Hematopoietic multipotent progenitor cell treated with erythropoietin and hydrocortisone succinate and interleukin-3 and kit ligand, for 17 days (in vitro differentiated cells): Measurements from ENCODE around the gene VEPH1.
A peak's percentile ranks its signal among the peaks of the same experiment; 100 is the strongest.

ENCODE experiments used
- DNase-seq: peaks from one replicate; pipeline ENCODE4 v3.0.0-alpha.2; 2015; ENCODE audit warnings: low spot score

Gene VEPH1

DNA sequence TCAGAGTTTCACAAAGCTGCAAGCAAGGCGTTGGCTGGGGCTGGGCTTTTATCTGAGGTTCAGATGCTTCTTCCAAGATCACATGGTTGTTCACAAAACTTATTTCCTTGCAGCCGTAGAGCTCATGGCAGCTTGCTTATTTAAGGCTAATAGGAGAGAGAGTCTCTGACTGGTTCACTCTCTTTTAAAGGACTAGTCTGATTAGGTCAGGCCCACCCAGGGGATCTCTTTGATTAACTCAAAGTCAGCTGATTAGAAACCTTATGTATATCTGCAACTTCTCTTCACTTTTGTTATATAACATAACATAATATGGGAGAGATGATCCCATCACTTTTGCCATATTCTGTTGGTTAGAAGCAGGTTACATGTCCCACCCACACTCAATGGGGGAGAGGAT lies 243.4 kb downstream of the VEPH1 start:
- DNase-seq: no peak

DNA sequence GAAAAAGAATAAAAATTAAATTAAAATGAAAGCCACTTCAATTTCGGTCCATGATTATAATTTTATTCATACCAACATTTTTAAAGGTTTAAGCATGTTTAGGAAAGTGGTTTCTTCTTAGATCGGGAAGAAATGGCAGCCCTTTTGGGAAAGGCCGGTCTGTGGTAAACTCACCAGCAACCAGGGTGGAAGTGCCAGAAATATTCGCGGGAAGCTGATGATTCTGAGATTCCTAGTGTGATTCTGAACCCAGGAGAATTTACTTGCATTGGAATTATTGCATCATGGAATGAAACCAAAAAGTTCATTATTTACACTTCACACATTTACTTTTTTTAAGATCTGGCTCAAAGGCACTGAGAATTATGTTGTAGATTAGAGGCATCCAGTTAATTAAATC lies 246.1 kb downstream of the VEPH1 start:
- DNase-seq: no peak

DNA sequence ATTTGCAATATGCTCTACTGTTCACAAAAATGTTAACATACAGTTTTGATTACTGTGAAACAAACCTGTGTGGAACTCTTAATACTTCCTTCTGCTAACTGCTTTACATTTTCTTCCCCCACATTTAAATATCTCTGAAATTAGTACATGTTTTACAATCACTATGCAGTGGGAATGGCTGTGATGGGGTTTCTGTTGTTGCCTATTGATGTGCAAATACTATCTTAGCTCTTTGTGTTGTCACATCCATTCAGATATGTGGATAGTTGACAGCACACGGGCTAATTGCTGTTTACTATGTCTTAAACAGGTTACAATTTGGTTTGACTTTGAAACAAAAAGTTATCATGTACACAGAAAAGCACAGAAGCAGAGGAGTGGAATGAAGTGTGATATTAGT lies 247.4 kb downstream of the VEPH1 start:
- no peak for DNase-seq

DNA sequence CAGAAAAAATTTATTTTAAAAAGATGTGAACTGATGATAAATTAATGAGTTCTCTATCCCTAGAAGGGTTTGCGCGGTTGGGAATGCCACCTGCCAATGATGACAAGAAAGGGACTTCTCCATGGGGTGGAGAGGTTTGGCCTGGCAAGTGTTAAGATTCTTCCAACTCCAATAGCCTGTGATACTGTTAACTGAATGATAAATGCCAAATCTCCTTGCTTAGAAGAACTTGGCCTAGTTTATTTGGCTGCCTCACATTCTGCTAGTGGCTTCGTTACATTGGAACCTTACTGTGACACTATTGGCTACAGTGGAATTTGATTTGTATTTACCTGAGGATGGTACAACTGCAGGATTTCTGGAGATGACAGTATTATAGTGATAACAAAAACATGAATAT lies 251.5 kb downstream of the VEPH1 start:
- no peak for DNase-seq

DNA sequence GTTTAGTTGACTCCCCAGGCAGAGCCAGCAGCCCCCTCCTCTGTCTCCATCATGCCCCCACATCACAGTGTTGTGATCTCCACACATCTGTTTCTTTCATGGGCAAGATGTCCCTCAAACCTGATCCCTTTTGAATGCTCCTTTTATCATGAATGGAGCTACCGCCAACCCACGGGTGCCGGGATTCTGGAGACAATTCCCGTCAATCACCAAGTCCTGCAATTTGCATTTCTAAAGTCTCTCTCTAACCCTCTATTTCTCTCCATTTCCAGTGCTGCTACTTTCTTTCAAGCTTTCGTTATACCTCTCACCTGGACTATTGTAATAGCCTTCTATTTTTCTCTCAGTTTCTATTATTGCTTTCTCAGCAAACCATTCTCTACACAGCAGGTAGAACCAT lies 253.6 kb downstream of the VEPH1 start:
- no peak for DNase-seq

DNA sequence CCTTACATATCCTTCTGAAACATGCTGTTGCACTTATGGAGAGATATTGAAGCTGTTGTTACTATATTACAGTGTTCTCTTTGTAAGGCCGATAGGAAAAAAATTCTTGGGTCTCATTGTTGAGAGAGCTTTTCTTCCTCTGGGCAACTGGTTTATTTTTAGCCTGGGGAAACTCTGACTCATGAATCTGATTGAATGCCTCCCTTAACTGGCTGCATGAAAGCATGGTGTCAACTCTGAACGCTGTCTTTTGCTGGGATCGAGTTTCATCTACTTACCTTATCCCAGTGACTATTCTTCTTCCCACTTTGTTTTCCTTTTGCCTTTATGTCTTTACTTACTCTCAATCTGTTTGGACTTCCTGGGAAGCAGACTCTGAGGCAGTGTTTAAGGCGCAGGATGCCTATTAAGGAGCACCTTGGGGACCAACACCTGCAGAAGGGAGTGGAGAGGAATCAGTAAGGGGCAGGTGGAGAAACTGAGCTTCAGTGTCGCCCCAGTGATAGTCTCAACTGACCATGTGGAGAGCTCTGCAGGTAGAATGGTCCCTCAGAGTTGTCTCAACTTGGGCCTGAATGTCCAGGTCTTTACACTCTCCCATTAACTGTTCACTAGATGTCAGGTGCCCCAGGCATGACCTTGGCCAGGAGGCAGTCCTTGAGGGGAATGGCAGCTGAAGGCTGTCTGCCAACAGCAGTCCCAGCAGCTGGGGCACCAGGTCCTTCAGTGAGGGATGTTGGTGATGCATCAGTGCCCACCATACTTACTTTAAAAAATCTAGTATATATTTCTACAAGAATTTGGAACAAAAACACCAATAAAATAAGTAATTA lies 254.4 kb downstream of the VEPH1 start:
- DNase-seq: no peak

DNA sequence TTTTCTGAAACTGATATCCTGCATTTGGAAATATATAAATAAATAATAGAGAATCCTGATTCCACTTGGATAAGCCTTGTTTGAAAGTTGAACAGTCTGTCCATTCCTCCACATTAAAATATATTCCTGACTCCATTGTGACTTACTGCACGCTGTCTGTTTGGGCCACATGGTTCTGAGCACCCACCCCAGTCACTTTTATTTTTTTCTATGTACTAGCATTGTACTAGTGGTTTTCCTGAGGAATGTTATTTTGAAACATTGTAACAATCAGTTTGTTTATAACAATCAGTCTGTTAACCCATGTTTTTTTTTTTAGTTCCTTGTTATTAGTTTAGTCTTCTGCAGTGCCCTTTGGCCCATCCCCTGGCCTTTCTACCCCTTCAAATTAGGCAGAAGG lies 255.8 kb downstream of the VEPH1 start:
- DNase-seq: no peak

DNA sequence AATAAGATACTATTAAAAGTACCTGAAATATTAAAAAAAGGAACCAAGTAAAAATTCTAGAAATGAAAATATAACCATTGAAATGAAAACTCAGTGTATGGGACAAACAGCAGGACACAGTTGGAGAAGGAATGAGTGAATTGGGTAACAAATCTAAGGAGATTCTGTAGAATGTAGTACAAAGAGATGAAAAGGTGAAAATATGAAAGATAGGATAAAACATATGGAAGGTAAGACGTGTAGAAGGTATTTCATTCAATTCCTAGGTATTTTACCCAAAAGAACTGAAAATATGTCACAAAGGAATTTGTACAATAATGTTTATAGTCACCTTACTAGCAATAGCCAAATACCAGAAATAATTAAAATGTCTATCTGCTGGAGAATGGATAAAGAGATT lies 260.4 kb downstream of the VEPH1 start:
- no peak for DNase-seq

DNA sequence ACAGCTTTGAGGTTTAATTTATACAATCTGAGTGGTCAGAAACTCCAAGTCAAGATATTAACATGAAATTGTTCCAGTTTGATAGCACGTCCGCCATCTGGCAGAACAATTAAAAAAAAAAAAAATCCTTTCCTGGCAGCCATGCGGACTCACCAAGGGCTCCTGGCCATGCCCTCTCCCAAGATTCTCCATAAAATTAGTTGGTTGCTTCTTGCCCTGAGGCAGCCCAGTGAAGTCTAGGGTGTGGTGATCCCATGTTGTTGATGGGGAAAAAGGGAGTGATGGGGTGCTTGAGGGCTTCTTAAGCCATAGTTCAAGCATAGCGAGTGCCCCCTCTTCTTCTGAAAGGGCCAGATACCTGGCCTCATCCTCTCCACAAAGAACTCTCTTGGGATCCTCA lies 261.6 kb downstream of the VEPH1 start:
- DNase-seq: no peak

DNA sequence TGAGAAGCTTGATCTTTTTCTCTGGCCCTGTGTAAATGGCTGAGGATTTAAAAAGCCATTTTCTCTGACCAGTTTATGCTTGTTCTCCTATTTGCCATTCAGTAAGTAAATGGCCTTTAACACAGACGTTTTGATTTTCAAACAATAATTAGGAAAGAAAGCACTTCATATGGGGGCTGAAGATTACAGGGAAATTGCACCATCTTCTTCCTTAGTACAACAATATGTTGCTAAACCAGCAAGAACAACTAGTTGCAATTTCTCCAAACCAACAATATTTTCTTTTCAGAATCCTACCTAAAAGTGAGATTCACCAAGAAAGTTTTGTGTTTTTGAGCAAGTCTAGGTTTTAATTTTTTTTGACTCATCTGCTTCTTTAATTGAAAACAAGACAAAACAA lies 262.8 kb downstream of the VEPH1 start:
- no peak for DNase-seq

DNA sequence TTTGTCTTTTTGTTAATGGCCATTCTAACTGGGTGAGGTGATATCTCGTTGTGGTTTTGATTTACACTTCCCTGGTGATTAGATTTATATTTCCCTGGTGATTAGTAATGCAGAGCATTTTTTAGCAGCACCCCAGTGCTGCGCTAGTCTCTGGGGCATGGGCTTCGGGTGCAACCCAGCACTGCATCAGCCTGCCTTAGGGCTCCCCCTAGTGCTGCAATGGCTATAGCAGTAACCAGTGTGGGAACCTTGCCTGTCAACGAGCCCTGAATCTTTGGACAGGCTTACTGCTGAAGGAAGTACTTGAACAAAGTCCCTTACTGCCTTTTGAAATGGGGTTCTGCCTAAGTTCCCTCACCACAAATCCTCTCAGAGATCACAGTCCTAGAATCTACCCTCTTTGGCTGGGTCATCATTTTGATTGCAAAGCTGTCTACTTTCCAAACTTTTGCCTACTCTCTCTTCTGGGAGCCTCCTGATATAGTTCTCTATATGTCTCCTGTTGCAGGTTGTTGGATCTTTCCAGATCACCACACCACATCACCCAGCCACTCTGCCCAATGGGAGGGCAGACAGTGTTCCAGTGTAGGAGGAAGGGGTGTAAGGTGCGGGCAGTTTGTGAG lies 264.0 kb downstream of the VEPH1 start:
- peak; percentile 48 for DNase-seq

DNA sequence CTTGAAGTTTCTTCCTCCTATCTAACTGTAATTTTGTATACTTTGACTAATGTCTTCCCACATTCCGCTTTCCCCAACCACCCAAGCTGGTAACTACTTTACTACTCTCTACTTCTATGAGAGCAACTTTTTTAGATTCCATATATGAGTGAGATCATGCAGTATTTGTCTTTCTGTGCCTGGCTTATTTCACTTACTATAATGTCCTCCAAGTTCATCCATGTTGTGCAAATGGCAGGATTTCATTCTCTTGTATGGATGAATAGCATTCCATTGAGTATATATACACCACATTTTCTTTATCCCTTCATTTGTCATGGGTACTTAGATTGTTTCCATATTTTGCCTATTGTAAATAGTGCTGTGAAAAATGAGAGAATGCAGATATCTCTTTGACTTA lies 264.8 kb downstream of the VEPH1 start:
- no peak for DNase-seq

DNA sequence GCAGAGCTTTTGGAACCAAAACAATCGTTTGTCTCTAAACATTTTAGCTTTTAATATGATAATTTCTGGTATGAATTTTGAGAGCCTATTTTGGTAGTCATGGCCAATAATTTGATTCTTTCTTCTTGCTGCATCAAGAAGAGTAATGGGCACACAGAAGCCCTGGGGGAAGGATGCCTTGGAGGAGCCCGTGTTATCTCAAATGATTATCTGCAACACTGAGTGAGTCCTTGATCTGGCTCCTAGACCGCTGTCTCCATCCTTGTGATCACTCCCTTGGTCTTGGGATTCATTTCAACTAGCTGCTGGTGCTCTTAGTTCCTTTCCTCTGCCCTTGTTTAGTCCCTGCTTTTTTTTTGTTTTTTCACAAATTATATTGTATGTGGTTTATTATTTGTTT lies 265.3 kb downstream of the VEPH1 start:
- DNase-seq: no peak

DNA sequence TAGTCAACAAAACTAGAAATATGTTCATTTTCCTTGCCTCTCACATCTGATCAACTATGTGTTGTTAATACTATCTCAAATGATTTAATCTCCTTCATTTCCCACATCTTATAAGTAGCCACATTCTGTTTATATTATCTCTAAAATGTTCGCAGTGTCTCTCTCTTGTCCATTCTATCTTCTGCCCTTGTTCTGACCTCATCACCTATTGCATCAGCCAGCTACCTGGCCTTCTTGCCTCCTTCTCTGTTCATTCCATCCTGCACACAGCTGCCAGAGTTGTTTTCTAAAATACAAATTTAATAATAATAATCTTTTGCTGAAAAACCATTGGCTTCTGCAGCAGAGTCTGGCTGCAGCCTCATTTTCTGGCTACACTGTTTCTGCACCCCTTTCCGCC lies 267.9 kb downstream of the VEPH1 start:
- DNase-seq: no peak

DNA sequence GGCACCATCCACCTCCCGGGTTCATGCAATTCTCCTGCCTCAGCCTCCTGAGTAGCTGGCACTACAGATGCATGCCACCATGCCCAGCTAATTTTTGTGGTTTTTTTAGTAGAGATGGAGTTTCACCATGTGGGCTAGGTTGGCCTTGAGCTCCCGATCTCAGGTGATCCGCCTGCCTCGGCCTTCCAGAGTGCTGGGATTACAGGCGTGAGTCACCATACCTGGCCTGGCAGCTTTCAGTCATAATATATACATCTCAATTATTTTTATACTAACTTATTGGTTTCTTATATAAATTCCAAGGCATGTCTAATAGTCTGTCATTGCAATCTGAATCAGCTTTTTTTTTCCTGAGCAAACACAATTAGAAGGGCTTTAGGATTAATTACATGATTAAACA lies 269.3 kb downstream of the VEPH1 start:
- DNase-seq: no peak

DNA sequence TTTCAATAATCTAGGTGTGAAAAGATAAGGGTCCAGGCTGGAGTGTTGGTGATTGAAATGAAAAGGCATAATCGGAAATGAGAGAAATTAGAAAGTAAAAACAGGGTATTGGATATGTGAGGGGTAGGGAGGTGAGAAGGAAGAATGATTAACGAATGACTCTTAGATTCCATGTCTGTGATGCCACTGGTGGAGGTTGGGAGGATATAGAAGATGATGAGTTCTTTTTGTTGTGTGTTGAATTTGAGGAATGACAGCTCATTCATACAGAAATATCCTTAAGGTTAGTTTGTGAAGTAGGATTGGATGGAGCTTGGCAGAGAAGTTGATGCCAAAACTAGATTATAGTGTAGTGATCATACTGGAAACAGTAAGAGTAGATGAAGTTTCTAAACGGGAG lies 271.1 kb downstream of the VEPH1 start:
- DNase-seq: no peak

DNA sequence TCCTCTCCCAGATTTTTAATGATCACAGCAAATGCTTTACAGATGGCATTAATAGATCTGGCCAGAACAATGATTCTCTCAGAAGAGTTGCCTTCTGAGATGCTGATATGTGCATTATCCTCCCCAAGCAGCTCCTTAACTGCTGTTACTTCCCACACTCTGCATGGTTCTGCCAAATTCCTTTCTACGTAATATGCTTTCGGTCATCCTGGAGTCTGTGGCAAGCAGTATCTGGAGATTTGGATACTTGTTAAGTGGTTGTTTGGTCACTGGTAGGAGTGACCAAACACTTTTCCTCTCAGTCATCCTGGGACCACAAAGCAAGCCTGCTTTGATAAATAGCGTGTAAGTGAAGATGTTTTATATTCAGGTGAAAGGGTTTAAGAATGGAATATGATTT lies 272.1 kb downstream of the VEPH1 start:
- DNase-seq: no peak

DNA sequence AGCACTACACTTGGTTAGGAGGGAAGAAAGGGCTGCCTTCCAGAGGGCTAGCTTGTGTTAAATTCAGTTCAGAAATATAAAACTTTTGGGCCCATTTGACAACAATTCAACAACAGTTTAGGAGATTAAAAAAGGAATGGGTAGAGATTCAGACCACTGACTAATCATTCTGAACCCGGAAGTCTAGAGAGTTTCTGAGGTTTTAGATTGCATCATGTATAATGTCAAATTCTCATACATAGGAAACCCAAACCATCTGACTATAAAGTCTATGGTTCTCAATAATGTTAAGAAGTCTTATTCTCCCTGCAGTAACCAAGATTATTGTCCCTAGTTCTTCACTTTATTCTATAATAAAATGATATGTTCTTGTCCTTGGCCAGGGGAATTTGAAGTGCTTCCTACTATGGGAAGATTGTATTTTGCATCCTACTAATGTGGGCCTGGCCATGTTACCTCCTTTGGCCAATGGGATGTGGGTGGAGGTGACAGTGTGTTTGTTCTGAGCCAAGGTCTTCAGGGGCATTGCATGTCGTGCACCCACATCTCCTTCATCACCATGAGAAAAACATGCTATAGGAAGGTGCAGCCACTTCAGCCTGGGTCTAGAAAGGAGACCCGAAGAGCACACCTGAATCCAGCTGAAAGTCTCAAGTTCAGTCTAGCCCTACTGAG lies 276.9 kb downstream of the VEPH1 start:
- DNase-seq: no peak

DNA sequence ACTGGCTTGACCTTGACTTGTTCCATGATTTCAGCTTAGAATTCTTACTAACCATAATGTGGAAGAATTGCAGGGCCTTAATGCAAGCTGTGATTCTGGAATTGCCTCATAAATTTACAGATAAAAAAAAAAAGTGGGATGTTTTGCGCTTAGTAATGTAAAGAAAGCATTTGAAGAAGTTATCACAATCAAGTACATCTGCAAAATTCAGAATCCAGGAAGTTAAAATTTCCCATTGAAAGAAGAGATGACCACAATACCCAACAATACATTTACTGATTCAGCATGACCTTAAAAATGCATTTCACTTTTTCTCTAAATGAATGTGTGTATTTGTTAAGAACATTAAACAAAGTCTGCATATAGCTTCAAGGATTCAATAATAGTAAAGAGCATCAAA lies 278.2 kb downstream of the VEPH1 start:
- no peak for DNase-seq

DNA sequence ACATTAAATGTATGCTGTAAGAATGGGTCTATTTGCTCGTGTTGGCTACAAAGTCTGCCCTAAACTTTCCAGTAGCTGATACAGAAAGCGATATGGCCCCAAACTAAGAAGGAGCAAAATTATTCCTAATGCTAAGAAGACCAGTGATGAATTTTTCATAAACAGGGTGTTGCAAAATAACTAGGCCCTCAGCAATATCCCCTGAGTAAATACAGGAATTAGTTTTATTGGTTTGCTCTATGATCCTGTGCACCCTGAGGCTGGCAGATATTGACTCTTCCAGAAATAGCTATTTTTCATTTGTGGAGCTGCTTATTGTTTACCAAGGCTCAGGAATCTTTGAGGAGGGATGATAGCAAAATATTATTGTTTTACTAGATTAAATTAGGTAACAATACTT lies 282.3 kb downstream of the VEPH1 start:
- no peak for DNase-seq

DNA sequence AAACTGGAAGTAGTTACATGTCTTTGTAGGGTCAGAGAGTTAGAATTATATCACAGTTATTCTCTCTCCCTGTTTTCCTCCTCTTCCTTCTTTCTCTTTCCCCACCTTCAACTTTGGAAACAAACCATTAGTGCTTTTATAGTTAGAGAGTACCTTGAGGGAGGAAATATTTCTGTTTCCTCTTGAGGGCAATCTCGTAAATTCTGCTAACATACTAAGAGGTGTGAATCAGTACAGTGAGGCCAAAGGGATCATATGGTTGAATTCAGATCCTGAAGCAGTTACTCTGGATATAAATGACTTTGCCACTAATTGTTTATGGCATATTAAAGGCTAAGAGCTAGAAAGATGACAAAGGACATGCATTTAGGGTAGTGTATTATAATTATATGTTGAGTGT lies 283.0 kb downstream of the VEPH1 start:
- no peak for DNase-seq

DNA sequence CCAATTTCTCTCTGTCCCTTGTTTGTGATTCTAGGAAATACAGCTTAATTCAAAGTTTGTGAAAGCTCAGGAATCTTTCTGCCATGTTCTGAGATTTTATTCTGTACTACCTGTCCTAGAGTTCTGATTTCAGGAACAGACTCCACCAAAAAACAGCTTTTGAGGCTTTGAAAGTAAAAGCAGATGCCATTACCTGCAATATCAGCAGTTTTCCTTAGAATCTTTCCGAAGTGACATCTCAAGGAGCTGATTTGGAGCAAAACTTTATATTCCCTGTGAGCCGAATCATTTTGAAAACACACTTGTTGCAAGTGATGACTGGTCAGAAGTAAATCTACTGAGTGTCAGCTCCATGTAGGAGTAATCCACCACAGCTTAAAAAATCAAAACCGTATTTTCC lies 284.0 kb downstream of the VEPH1 start:
- no peak for DNase-seq
